Heart right ventricle (tissue), 16 donors: Measurements from ENCODE around the gene ZNF668. TPM values are rescaled to one million over a fixed set of nuclear protein-coding genes. Genes with fewer than 3 reads are reported as not detected.

ENCODE experiments used
- ATAC-seq, 8 donors: fragments of 200-7000 bp; cut with Tn5 transposase; one replicate each; pipeline ENCODE4 v1.9.1; 2020; ENCODE audit warnings: mild to moderate bottlenecking in 8 of 8, moderate library complexity in 8 of 8, moderate number of reproducible peaks in 1 of 8
- DNase-seq, 2 donors: peaks; one replicate each; pipeline ENCODE4 v3.0.0-alpha.2; 2020
- H3K27ac ChIP-seq, 10 donors: fragments of 200-600 bp; sonication (generic) in 2 of 10; one replicate each; pipeline versions ENCODE4 v1.5.0 to v1.8.0; 2020 to 2022; ENCODE audit warnings: mild to moderate bottlenecking in 3 of 10
- H3K27me3 ChIP-seq, 7 donors: fragments of 200-600 bp; one replicate each; pipeline ENCODE4 v1.8.0; 2021 to 2022; ENCODE audit warnings: mild to moderate bottlenecking in 2 of 7
- H3K36me3 ChIP-seq, 9 donors: fragments of 200-600 bp; sonication (generic) in 1 of 9; one replicate each; pipeline versions ENCODE4 v1.5.0 to v1.8.0; 2020 to 2022; ENCODE audit warnings: mild to moderate bottlenecking in 2 of 9
- H3K4me1 ChIP-seq, 9 donors: fragments of 200-600 bp; sonication (generic) in 1 of 9; one replicate each; pipeline versions ENCODE4 v1.5.0 to v1.8.0; 2020 to 2022; ENCODE audit warnings: mild to moderate bottlenecking in 4 of 9
- H3K4me3 ChIP-seq, 10 donors: fragments of 200-600 bp; sonication (generic) in 2 of 10; one replicate each; pipeline versions ENCODE4 v1.5.0 to v1.8.0; 2020 to 2022; ENCODE audit warnings: mild to moderate bottlenecking in 7 of 10, moderate library complexity in 2 of 10
- H3K9me3 ChIP-seq, 11 donors: fragments of 200-600 bp in 10 of 11; sonication (generic) in 2 of 11; one replicate each; pipeline versions ENCODE4 v1.5.0 to v1.8.0; 2013 to 2022; ENCODE audit warnings: mild to moderate bottlenecking in 2 of 11, control low read depth in 1 of 11, moderate library complexity in 1 of 11
- WGBS, 2 donors: extraction: QIAGEN DNeasy Blood & Tissue Kit; methylation state at CpG; one replicate each; pipeline ENCODE4 v1.1.7; 2013; ENCODE audit warnings: inconsistent platforms in 1 of 2; 5-methylcytosine and 5-hydroxymethylcytosine counted together
- intact Hi-C, 10 donors: fragments of 100-400 bp; cut with DNase I; formaldehyde crosslinking; loops; one replicate each; pipeline versions ENCODE4 v1.11.1 to v1.14.2; 2022
- polyA plus RNA-seq, 2 donors: library from polyadenylated mRNA; stranded (reverse); fragments of 200-250 nt; gene quantifications; one replicate each; pipeline ENCODE4 v1.2.3, GENCODE V29; 2013
- total RNA-seq, 10 donors: library from RNA; stranded (reverse); fragmentation: NEBNext Ultra II Directional in 3 of 10; extraction: Animal tissue kit (Norgen Biotek cat#: 25700) in 3 of 10; gene quantifications; one replicate each; pipeline versions ENCODE4 v1.2.1 to v1.2.4, GENCODE V29; 2021 to 2023
- TF ChIP-seq, protein P1 (sequence below), 9 donors: fragments of 200-600 bp; sonication (generic) in 2 of 9; IDR thresholded peaks; one replicate each; pipeline versions ENCODE4 v1.5.0 to v1.8.0; 2021 to 2022; ENCODE audit warnings: antibody characterized with exemption in 9 of 9, mild to moderate bottlenecking in 5 of 9, moderate library complexity in 1 of 9
- donor health status: Arrhythmogenic right ventricular cardiomyopathy.
- donor health status: ischemic (EF 13 %, LVEDD 7.1; RV severe dilation, severe dysfunction).
- donor health status: healthy with polysubstance abuse.
- donor health status: DM: no; HTN: yes; CAD: no.
- donor health status: DM: no; HTN: no; CAD: no.
- donor health status: ischemic (EF 25% LVEDD 6.9; RV normal size, moderate dysfunction).
- donor health status: ischemic (EF 25% LVEDD 5.7; RV mildly dilated, moderate dysfunction).
- donor health status: healthy.
- donor health status: DM: yes; HTN: yes; CAD: no.
- donor health status: Ischemic cardiomyopathy.
- donor health status: ischemic (EF 35%, LVEDD 5.7; RV mildly dilated, moderate dysfunction).
- donor health status: nonischemic (EF 11% LVEDD 7.7; RV severe dilation, severe dysfunction).
- donor health status: DM: yes; HTN: yes; CAD: no.
- donor health status: PGD.
- donor health status: ischemic (EF 29% LVEDD 5.4; RV normal size, mild dysfunction).
- donor health status: nonischemic (EF 23%, LVEDD 6.1; RV moderate dilation, normal function).

The ZNF668 gene
- total and polyA plus RNA-seq, 12 donors, result 3.6 to 8.2 (median 4.9) TPM

DNA sequence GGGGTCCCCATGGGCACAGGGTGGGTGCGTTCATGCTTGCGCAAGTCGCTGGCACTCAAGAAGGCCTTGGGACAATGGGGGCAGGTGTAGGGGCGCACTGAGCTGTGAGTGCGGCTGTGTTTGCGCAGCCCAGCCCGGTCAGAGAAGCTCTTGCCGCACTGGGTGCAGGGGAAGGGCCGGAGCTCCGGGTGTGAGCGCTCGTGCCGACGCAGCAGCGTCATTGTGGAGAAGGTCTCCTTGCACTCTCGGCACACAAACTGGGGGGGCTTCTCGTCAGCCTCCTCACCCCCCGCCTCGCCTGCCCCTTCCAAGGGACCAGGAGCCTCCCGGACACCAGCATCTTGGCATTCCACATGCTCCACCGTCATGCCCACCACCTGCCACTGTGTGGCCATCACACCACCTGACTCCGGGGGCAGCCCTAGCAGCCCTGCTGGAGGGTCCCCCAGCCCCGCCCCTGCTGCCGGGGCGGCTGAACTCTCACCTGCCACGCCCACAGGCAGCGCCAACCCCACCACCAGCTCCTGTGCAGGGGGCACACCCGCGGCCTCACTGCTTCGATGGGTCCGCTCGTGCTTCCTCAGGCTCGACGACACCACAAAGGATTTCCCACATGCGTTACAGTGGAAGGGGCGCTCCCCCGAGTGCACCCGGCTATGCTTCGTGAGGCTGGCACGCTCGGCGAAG lies 12.8 kb downstream of the ZNF668 start:
- 95 to 96% methylated on average over 41 to 42 of the region's 42 CpGs for WGBS, 2 donors
- peaks cover 4 to 34% (median 13%) of the 10 kb centered on the region in 9 donors for H3K4me1 ChIP-seq
- DNase-seq, result no peak

DNA sequence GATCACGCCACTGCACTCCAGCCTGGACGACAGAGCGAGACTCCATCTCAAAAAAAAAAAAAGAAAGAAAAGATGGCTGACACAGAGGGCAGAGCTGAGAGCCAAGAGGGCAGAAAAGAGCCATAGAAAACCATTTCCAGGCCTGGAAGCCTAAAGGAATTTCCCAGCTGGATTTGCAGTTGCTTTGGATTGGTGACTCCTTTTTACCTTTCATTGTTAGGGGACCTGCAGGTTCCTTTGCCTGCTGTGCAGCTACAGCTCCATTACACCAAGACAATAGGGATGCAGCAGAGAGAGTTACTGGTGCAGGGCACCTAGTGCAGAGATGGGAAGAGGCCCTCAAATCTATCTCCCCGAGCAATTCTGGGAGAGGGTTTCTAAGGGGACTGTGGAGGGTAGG lies 18.4 kb downstream of the ZNF668 start:
- TF ChIP-seq, protein P1, sequence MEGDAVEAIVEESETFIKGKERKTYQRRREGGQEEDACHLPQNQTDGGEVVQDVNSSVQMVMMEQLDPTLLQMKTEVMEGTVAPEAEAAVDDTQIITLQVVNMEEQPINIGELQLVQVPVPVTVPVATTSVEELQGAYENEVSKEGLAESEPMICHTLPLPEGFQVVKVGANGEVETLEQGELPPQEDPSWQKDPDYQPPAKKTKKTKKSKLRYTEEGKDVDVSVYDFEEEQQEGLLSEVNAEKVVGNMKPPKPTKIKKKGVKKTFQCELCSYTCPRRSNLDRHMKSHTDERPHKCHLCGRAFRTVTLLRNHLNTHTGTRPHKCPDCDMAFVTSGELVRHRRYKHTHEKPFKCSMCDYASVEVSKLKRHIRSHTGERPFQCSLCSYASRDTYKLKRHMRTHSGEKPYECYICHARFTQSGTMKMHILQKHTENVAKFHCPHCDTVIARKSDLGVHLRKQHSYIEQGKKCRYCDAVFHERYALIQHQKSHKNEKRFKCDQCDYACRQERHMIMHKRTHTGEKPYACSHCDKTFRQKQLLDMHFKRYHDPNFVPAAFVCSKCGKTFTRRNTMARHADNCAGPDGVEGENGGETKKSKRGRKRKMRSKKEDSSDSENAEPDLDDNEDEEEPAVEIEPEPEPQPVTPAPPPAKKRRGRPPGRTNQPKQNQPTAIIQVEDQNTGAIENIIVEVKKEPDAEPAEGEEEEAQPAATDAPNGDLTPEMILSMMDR (IDR thresholded peaks at IDR 0.05), result no peak
- intact Hi-C loops, result no loop called here
- no peak overlapping the region for H3K4me3 ChIP-seq
- peaks cover 0 to 27% (median 15%) of the 10 kb centered on the region in 9 donors for H3K36me3 ChIP-seq
- peaks cover 0 to 13% (median 0%) of the 10 kb centered on the region in 9 donors for H3K4me1 ChIP-seq
- H3K27ac ChIP-seq, result no peak overlapping the region
- WGBS, 2 donors, result 85% methylated on average over 4 of the region's 4 CpGs
- ATAC-seq, result no peak
- no peaks in the 10 kb centered on the region for H3K9me3 ChIP-seq
- DNase-seq, result no peak
- H3K27me3 ChIP-seq, result no peaks in the 10 kb centered on the region

More for the DNA sequence above, 12.8 kb downstream of the ZNF668 start:
- Histone ChIP-seq H3K27me3 (no peaks in the 10 kb centered on the region), H3K36me3 (peaks cover 0 to 58% (median 26%) of the 10 kb centered on the region in 9 donors), H3K27ac (no peak overlapping the region), H3K4me3 (no peak overlapping the region), H3K9me3 (no peaks in the 10 kb centered on the region)
- ATAC-seq, result no peak
- TF ChIP-seq, protein P1 (IDR thresholded peaks at IDR 0.05), result no peak
- intact Hi-C loops, result no loop called here

- peak in 1 of 8 donors; percentile 86 for ATAC-seq
- Histone ChIP-seq H3K27ac (peak overlapping the region in 1 of 10 donors; percentile 59), H3K9me3 (no peaks in the 10 kb centered on the region), H3K4me1 (peaks cover 0 to 17% (median 0%) of the 10 kb centered on the region in 9 donors), H3K27me3 (no peaks in the 10 kb centered on the region), H3K36me3 (no peaks in the 10 kb centered on the region), H3K4me3 (no peak overlapping the region)
- TF ChIP-seq, protein P1 (IDR thresholded peaks at IDR 0.05), result no peak
- intact Hi-C loops, result no loop called here
- WGBS, 2 donors, result 57 to 77% methylated on average over 2 of the region's 2 CpGs
- DNase-seq, result no peak
These were observed 21.9 kb downstream of the ZNF668 start for GRCh38 chr16:31052114-31052513.

- intact Hi-C loops, result no loop called here
- WGBS, 2 donors, result 81 to 87% methylated on average over 10 of the region's 10 CpGs
These were observed 23.6 kb downstream of the ZNF668 start for GRCh38 chr16:31050280-31051030.

More at GRCh38 chr16:31050280-31051030, 23.6 kb downstream of the ZNF668 start:
- TF ChIP-seq, protein P1 (IDR thresholded peaks at IDR 0.05), result no peak
- Histone ChIP-seq H3K4me1 (peaks cover 0 to 17% (median 0%) of the 10 kb centered on the region in 9 donors), H3K27ac (no peak overlapping the region), H3K36me3 (no peaks in the 10 kb centered on the region), H3K4me3 (no peak overlapping the region), H3K9me3 (no peaks in the 10 kb centered on the region), H3K27me3 (no peaks in the 10 kb centered on the region)
- ATAC-seq (no peak), DNase-seq (no peak)
